ENCODE results near the gene RNF112.
"Not testable (repeated sequence)": the region's sequence is repeated elsewhere in the genome, so short reads cannot be mapped to it uniquely, and the experiment has no call there.

Gene RNF112

GRCh38 chr17:19461116-19461515 is 50.1 kb downstream of the RNF112 start:
- FAIRE-seq (no peak), DNase-seq (ENCODE audit: insufficient read length) (no peak)
- no peak for TF ChIP-seq POLR2A (IDR thresholded peaks at IDR 0.05; ENCODE audit: low read depth, low read length)

- TF ChIP-seq POLR2A (IDR thresholded peaks at IDR 0.05; ENCODE audit: low read depth, low read length) = no peak
- no peak for TF ChIP-seq POLR2AphosphoS5 (IDR thresholded peaks at IDR 0.05; ENCODE audit: low read depth, low read length)
- no peak for TF ChIP-seq TAF1 (IDR thresholded peaks at IDR 0.05; ENCODE audit: borderline replicate concordance, low read depth, low read length)
- DNase-seq (ENCODE audit: insufficient read length) (no peak), FAIRE-seq (no peak)
Measured at GRCh38 chr17:19461681-19462080, 50.6 kb downstream of the RNF112 start.

DNA sequence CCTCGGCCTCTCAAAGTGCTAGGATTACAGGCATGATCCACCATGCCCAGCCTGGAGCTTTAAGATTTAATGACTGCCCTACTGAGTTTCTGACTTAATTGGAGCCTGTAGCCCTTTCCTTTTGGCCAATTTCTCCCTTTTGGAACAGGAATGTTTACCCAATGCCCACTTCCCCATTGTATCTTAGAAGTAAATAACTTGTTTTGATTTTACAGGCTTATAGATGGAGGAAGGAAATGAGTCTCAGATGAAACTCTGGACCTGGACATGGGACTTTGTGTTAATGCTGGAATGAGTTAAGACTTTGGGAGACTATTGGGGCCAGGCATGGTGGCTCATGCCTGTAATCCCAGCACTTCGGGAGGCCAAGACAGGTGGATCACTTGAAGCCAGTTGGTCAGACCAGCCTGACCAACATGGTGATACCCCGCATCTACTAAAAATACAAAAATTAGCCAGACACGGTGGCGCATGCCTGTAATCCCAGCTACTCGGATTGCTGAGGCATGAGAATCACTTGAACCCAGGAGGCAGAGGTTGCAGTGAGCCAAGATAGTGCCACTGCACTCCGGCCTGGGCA is 51.5 kb downstream of the RNF112 start:
- not testable (repeated sequence) for DNase-seq (ENCODE audit: insufficient read length); FAIRE-seq

DNA sequence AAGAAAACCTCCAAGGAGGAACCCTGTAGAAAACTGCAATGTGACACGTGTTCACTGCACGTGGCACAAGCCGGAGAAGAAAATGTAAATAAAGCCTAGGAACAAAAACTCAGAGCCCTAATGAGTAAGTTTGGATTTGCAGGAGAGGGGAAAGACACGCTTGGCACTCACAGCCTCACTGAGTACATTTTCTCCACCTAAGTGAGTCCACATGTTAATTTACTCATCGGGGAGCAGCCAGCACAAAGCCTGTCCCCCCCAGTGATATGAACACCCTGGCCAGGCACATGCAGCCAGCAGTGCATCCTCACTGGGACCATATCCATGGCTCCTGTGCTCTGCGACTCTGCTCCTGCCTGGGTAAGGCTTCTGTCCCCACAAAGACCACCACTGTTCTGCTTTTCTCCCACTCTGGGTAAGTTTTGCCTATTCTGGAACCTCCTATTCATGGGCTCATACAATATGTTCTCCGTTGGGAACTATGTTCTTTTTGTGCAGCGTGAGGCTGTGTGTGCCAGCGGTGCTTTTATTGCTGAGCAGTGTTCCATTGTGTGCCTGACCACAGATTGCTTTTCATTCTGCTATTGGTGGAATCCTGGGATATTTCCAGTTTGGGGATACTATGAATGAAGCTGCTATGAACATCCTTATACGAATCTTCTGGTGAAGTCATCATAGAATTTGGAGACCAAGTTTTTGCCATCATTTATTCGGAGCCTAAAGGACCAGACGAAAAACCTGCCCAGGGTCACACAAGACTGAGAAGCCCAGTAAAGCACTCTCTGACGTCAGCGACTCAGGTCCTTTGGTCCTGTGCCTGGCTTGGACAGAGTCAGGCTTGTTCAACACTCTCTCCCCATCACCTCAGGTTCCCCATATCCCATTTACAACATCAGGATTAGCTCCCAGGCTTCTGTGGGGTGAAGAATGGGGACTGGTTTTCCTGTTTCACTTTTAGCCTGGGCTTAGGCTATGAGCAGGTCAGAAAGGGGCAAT is 53.3 kb downstream of the RNF112 start:
- TF ChIP-seq TAF1 (IDR thresholded peaks at IDR 0.05; ENCODE audit: borderline replicate concordance, low read depth, low read length) = no peak
- no peak for TF ChIP-seq POLR2AphosphoS5 (IDR thresholded peaks at IDR 0.05; ENCODE audit: low read depth, low read length)
- TF ChIP-seq POLR2A (IDR thresholded peaks at IDR 0.05; ENCODE audit: low read depth, low read length) = no peak
- DNase-seq (ENCODE audit: insufficient read length) (no peak), FAIRE-seq (no peak)

Data from GM12892 (cell line).